HG03354 (cell line): ENCODE data around the gene CTSF.
"Not testable (repeated sequence)": the region's sequence is repeated elsewhere in the genome, so short reads cannot be mapped to it uniquely, and the experiment has no call there.

Experiments used
- ATAC-seq: cut with Tn5 transposase; IDR thresholded peaks from one replicate; pipeline ENCODE4 v1.9.1; 2021; ENCODE audit warnings: mild to moderate bottlenecking; ENCODE audit not compliant: unreplicated experiment, poor library complexity, severe bottlenecking

The CTSF gene

DNA sequence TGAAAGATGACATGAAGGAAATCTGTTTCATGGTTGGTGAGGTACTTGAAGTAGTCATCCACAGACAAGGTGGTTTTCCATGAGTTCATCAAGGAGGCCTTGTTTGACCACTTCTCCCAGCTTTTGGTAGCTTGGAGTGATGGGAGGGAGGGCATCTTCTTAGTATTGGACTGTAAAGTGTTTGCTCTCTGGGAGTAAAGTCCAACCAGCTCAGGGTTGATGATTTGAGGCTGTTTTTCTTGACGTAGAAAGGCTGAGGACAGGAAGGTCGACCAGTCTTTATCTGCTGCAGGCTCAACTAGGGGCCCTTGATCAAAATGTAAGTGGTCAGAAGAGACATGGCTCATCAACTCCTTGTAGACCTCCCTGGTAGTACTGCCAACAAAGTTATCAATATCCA is 22.8 kb upstream of the CTSF start:
- no peak for ATAC-seq

DNA sequence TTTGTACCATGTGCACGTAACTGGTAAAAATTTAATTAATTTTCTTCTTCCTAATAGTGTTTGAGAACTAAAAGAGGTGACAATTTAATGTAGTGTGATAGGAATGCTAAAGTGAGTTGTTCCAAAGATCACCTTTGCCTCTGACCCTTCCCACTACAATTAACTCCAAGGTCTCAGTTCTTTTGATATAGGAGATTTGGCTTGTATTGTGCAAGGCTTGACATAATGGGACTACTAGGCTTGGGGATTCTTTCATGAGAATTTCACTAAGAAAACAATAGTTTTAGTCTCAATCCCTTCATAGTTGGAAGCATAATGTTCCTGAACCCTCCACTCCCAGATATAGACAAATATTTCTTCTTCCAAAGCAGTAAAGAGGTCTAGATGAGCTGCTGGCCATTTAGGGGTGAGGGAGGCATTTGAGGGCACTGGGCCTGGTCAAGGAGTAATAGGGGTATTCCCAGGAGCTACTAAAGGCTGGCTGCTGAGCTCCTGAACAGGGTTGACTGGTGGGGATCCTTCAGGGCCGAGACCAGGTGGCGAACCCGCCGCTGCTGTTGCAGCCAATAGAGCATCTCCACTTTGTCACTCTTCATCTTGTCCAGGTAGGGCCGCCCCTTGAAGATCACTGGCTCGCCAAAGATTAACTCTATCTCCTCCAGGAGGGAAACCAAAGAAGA is 21.7 kb upstream of the CTSF start:
- ATAC-seq = no peak

GRCh38 chr11:66589315-66589714 is 20.9 kb upstream of the CTSF start:
- not testable (repeated sequence) for ATAC-seq

GRCh38 chr11:66586136-66586535 is 17.7 kb upstream of the CTSF start:
- ATAC-seq = no peak

DNA sequence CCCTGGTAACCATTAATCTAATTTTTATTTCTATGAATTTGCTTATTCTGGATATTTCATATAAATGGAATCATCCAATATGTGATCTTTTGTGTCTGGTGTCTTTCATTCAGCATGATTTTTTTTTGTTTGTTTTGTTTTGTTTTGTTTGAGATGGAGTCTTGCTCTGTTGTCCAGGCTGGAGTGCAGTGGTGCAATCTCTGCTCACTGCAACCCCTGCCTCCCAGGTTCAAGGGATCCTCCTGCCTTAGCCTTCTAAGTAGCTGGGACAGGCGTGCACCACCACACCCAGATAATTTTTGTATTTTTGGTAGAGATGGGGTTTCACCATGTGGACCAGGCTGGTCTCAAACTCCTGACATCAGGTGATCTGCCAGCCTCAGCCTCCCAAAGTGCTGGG is 17.0 kb upstream of the CTSF start:
- not testable (repeated sequence) for ATAC-seq

GRCh38 chr11:66582565-66583147 is 14.2 kb upstream of the CTSF start:
- ATAC-seq = not testable (repeated sequence)

DNA sequence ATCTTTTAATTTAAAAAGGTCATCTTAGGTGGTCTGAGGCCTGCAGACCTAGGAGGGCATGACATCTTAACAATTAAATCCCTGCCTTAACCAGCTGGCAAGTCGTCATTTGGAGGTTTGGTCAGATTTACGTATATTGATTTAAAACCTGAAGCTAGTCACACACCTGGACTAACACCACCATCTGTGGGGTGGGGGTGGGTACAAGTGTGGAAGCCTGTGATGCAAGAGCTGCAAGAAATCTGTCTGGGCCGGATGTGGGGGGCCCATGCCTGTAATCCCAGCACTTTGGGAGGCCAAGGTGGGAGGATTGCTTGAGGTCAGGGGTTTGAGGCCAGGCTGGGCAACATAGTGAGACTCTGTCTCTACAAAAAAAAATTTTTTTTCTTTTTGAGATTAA is 12.9 kb upstream of the CTSF start:
- no peak for ATAC-seq

- ATAC-seq = no peak
These were observed 12.4 kb upstream of the CTSF start for GRCh38 chr11:66580803-66581202.

DNA sequence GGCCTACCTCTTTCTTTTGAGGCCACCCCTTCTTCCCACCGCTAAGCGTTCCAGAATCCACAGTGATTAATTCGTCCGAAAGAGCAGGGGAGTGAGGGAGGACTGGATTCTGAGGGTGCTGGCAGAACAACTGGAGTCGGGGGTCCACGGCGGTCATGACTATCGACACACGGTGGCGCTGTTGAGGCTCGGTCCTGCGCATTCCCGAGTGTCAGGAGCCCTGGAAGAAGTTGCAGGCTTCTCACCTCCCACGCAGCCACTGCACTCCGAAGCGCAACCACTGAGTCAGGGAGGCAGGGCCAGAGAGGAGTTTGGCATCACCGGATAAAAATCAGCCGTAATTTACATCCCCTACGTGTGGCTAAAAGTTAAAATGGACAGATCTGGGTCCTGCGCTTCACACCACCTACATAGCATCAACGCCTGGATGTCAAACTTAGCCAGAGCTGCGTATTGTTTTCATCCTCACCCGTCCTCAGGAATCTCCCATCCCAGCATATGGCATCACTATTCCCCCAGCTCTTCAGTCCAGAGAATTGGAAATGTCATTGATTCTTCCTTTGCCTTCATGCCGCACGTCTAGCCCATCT is 10.7 kb upstream of the CTSF start:
- no peak for ATAC-seq

GRCh38 chr11:66570850-66571180 is 2.4 kb upstream of the CTSF start:
- ATAC-seq = no peak

DNA sequence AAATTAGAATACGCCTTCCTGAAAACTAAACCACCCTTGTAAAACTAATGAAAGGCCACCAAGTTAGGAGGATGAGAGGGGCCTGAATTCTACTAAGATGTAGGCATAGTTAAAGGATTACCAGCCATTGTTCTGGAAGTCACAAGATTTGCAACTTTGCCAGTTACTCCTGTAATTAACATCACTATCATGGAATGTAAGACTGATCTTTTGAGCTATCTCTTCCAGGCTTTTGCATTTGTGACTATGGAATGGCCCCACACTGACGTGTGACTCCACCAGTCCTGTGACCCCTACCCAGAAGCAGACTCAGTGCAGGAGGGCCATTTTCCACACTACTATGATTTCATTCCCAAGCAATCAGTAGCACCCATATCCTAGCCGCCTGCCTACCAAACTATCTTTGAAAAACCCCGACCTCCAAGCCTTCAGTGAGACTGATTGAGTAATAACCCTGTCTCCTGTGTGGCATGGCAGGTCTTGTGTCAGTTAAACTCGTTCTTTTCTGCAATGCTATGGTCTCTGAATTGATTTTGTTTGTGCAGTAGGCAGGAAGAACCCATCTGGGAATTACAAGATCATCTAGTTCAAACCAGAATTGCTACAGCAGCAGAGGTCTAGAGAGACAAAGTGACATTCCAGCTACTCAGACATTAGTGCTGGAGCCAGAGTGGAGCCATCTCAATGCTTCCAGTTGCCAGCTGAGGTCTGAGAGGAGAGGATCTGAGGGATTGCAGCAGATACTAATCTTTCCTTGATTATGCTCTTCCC is 1.9 kb upstream of the CTSF start:
- ATAC-seq = no peak

DNA sequence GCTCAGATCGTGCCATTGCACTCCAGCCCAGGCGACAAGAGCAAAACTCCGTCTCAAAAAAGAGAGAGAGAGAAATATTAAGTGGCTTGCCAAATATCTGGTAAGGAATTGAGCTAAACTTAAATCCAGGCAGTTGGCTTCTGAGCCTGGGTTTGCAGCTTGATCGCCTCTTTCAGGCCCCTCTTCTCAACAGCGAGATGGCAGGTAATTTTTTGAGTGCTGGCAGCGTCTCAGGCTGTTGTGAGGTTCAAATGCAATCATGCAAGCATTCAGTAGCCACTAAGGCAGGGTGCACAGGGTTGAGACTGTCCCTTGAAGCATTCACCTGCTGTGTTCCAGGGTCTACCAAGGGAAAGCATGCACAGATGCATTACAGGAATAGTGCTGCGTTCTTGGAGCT is 670 bp upstream of the CTSF start:
- ATAC-seq = no peak

DNA sequence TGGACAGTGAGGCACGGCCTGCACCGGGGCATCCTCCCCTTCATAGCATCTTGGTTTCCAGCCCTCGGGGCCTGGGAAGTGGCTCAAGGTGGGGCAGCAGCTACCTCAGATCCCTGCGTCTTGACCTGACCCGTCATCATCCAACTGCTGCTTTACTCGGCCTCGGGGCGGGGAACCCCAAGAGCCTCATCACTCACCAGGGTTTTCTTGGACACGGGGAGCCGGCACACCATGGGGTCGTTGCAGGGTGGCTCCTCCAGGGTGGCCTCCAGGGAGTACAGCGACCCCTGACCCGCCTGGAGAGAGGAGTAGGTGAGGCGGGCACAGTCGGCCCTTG is 651 bp downstream of the CTSF start:
- ATAC-seq = no peak

DNA sequence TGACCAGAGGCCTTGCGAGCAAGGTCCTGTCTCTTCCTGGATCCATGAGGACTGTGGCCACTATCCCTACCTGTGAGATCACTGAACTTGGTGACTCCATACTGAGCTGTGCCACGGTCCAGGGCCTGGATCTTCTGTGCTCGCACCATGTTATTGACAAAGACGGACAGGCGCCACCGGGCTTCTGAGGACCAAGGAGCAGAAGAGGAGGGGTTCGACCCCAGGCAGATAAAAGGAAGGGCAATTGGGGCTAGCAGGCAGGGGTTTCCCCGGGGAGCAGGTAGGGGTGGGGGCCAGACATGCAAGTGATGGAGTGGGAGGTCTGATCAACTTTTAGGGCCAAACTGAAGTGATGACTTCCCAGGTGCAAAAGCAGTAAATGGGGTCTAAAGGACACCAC is 2.2 kb downstream of the CTSF start:
- no peak for ATAC-seq

DNA sequence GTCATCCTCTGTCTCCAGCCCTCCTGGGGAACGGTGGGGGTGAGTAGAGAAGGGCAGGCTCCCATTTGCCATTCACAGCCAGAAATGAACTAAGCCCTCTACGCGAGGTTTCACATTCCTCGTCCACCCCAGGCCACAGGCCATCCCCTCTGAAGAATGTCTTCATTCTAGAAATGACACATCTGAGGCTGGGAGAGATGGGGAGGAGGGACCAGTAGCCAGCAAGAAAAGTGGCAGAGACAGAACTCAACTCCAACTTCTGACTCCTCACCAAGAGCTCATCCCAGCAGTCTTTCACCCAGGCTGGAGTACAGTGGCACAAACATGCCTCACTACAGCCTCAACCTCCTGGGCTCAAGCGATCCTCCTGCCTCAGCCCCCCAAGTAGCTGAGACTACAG is 3.4 kb downstream of the CTSF start:
- ATAC-seq = no peak

DNA sequence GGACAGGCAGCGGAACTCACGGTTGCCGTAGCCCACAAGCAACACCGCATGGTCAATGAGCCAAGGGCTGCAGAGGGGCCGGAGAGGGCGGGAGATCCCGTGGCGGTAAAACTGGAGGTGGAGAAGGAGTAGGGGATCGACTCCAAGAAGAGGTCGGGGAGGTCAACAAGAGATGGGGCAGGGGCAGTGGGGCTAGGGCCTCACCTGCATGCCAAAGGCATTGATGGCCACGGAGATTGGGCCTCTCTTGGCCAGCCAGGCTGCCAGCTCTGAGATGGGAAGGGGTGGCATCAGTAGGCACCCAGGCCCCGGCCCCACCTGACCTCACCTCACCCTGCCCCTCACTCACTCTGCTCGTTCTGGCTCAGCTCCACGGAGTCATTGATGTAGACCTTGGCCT is 3.9 kb downstream of the CTSF start:
- no peak for ATAC-seq

DNA sequence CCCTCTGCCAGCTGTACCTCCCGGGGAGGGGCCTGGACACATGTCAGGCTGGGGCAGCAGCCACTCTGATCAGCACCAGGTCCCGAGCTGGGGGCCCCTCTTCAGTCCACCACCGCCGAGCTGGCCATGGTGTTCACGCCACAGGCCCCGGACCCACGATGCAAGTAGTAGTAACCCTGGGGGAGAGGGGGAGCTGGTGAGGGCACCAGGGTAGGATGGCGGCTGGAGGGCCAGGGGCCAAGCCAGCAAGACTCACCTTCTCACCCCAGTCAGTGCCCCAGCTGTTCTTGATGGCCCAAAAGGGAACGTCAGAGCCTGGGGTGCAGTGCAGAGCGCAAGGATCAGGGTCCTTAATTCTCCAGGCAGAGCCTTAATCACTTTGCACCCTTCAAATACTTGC is 4.6 kb downstream of the CTSF start:
- no peak for ATAC-seq

DNA sequence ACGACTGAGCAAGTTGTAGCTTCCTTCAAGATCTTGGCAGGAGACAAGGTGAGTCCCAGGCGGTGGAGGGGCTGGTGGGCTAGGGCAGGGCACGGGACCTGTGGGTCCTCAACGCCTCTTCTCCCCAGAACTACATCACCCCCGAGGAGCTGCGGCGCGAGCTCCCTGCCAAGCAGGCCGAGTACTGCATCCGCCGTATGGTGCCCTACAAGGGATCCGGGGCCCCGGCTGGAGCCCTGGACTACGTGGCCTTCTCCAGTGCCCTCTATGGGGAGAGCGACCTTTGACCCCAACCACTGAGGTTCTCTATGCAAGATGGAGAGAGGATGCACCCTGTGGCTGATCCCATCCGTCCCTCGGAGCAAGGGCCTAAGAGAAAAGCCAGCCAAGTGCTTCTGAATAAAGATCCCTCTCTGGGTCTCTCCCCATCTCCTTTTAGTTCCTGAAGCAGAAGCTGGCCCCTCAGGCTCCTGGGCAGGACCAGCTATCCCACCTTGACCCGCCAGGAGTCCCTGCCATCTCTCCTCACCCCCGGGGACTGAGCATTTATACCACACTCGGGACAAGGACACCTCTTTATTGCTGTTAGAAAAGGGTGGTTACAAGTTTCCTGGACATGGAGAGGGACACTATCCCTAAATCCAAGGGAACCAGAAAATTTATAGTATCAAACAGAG is 5.4 kb downstream of the CTSF start:
- ATAC-seq = no peak

- ATAC-seq = no peak
These were observed 6.1 kb downstream of the CTSF start for GRCh38 chr11:66562275-66562674.

DNA sequence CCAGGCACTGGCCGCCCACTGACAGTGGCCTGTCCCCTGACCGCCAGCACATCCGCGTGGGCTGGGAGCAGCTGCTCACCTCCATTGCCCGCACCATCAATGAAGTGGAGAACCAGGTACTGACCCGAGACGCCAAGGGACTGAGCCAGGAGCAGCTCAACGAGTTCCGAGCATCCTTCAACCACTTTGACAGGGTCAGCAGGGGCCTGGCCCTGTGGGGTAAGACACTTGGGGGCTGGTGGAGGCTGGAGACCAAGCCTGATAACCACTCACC is 6.5 kb downstream of the CTSF start:
- no peak for ATAC-seq
